Superior temporal gyrus (tissue), 1 donor: ENCODE results near the gene VPS41.
"Not testable (repeated sequence)": the region's sequence is repeated elsewhere in the genome, so short reads cannot be mapped to it uniquely, and the experiment has no call there.

Experiments
- DNase-seq: peaks from one replicate; pipeline ENCODE4 v3.0.0-alpha.2; 2016; ENCODE audit errors: extremely low spot score

Gene VPS41

GRCh38 chr7:38855386-38855785 is 53.6 kb downstream of the VPS41 start:
- no peak for DNase-seq

GRCh38 chr7:38854947-38855346 is 54.0 kb downstream of the VPS41 start:
- not testable (repeated sequence) for DNase-seq

GRCh38 chr7:38851321-38851720 is 57.7 kb downstream of the VPS41 start:
- no peak for DNase-seq

- no peak for DNase-seq
These were observed 62.7 kb downstream of the VPS41 start for GRCh38 chr7:38846280-38846679.

GRCh38 chr7:38844952-38845563 is 63.9 kb downstream of the VPS41 start:
- no peak for DNase-seq

- DNase-seq = no peak
These were observed 66.2 kb downstream of the VPS41 start for GRCh38 chr7:38842746-38843145.

- DNase-seq = no peak
These were observed 68.1 kb downstream of the VPS41 start for GRCh38 chr7:38840736-38841460.

- no peak for DNase-seq
These were observed 69.1 kb downstream of the VPS41 start for GRCh38 chr7:38839851-38840250.

GRCh38 chr7:38838725-38839385 is 70.1 kb downstream of the VPS41 start:
- DNase-seq = peak; percentile 62

- DNase-seq = no peak
These were observed 74.6 kb downstream of the VPS41 start for GRCh38 chr7:38834357-38834756.

- DNase-seq = no peak
These were observed 75.7 kb downstream of the VPS41 start for GRCh38 chr7:38833329-38833728.

- peak; percentile 74 for DNase-seq
These were observed 77.6 kb downstream of the VPS41 start for GRCh38 chr7:38831259-38831996.

- no peak for DNase-seq
These were observed 78.2 kb downstream of the VPS41 start for GRCh38 chr7:38830826-38831225.

- no peak for DNase-seq
These were observed 79.4 kb downstream of the VPS41 start for GRCh38 chr7:38829488-38830165.

GRCh38 chr7:38828026-38828425 is 81.0 kb downstream of the VPS41 start:
- no peak for DNase-seq

GRCh38 chr7:38825721-38826440 is 83.1 kb downstream of the VPS41 start:
- DNase-seq = no peak

GRCh38 chr7:38824948-38825347 is 84.0 kb downstream of the VPS41 start:
- no peak for DNase-seq

GRCh38 chr7:38822549-38822948 is 86.4 kb downstream of the VPS41 start:
- DNase-seq = no peak

GRCh38 chr7:38820571-38820970 is 88.4 kb downstream of the VPS41 start:
- DNase-seq = no peak

GRCh38 chr7:38819463-38819862 is 89.5 kb downstream of the VPS41 start:
- DNase-seq = no peak

GRCh38 chr7:38817526-38817925 is 91.5 kb downstream of the VPS41 start:
- DNase-seq = no peak
